Activated CD4-positive, alpha-beta T cell treated with anti-CD3 and anti-CD28 coated beads, Interleukin-2, Interleukin-6, amounts not matched to agents 100 ng/mL and 50 ng/mL, durations not matched to agents 16 hours and 8 hours (primary cell): ENCODE data around the gene SAMD14.
"Not testable (repeated sequence)": the region's sequence is repeated elsewhere in the genome, so short reads cannot be mapped to it uniquely, and the experiment has no call there.

Experiments
- DNase-seq: peaks from one replicate; pipeline ENCODE4 v3.0.0-alpha.2; 2020

The SAMD14 gene

GRCh38 chr17:50072130-50072529 lies 57.8 kb downstream of the SAMD14 start:
- no peak for DNase-seq

DNA sequence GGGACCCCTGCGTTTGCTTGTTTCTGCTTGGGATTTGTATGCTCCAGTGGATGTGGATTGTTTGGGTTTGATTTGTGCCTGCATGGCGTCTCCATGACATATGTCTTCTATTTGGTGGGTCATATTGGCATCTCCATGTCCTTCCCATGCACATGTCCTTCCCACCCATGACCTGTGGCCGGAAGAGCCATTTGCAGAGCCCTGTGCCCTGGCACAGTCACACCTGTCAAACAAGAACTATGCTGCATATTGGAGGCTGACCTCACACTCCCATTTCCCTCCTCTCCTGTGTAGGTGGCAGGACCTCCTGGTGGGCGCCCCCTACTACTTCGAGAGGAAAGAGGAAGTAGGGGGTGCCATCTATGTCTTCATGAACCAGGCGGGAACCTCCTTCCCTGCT lies 58.3 kb downstream of the SAMD14 start:
- no peak for DNase-seq

GRCh38 chr17:50070908-50071680 lies 58.9 kb downstream of the SAMD14 start:
- DNase-seq = no peak

GRCh38 chr17:50067996-50068395 lies 62.0 kb downstream of the SAMD14 start:
- no peak for DNase-seq

GRCh38 chr17:50066995-50067394 lies 63.0 kb downstream of the SAMD14 start:
- no peak for DNase-seq

DNA sequence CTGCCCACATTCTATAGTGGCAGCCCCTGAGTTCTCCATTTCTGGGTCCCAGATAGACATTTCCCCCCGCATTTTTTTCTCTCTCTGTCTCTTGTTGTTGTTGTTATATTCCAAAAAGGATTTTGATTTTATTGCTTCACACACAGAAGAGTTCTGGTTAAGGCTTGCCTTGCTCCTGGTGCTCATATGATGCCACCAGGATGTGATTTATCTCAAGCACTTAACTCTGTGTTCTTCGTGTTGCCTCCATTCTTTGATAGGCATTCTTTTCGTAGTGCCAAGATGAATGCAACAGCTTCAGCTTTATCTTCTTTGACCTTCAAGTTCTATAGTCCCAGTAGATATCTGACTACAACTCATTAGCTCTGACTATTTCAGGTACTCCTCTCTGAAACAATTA lies 64.9 kb downstream of the SAMD14 start:
- DNase-seq = no peak

DNA sequence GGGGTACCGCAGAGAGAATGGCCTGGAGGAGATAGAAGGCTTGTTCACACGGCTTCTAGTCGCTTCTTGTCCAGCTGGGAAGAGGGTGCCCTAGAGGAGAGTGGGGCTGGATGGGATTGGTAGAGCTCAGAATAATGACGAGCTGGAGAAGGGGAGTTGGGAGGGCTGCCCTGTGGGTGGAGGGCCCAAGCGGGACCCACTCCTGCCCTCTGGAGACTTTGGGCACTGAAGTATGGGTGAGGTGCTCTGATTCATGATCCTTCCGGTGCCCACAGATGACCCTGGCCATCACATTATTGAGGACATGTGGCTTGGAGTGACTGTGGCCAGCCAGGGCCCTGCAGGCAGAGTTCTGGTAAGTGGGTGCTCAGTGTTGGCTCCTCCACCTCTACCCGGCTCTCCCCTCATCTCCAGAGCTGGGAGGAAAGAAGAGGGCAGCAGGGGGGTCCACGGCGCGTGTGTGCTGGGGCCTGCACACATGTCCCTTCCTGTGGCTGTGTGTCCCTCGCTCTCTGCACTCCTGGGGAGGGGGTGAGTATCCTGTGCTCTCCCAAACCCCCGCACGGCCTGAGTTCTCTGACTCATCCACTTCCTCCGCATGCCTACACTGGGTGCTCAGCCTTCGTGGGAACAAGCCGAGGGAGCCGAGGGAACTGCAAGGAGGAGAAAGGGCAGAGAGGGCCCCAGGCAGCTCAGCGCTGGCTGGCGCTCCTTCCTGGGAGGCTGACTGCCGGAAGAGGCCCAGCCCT lies 65.5 kb downstream of the SAMD14 start:
- DNase-seq = no peak

- no peak for DNase-seq
These were observed 66.3 kb downstream of the SAMD14 start for GRCh38 chr17:50063561-50064252.

DNA sequence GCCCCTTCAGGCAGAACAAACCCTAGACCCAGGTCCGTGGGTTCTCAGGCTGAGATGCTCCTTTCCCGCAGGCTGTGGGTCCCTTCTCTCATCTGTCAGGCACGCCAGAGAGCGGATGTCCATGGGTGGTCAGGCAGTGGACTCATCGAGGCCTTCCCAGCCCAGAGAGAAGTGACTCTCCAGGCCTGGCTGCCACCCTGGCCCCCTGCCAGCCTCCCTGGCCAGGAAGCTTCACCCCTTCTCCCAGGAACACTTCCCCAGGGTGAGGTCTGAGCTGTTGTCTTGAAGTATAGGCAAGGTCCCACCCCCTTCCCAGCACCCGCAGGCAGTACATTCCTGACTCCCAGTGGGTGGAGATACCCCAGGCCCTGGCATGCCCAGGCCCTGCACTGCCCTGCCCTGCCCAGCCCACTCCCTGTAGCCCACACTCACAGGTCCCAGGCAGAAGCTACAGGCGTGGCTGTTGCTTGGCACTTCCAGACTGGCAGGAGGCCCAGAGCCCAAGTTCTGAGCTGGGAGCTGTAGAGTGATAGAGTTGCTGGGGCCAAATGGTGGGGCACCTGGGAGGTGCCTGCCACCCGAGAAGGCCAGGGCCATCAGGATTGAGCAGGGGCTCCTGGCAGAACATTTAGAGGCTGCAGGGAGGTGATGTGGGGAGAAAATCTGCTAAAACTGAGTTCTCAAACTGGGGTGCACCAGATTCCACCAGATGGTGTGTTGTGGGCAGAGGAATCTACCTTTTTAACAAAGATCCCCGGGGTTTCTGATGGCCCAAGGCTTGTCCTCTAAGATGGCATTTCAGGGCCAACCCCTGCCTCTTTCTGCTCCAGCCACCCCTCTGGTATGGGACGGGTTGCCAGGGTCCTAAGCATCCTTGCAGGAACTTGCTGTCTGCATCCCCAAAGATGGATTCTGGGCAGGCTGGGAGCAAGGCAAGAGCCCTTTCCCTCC lies 67.4 kb downstream of the SAMD14 start:
- DNase-seq = no peak

- DNase-seq = not testable (repeated sequence)
These were observed 68.3 kb downstream of the SAMD14 start for GRCh38 chr17:50061713-50062045.

GRCh38 chr17:50060951-50061712 lies 68.8 kb downstream of the SAMD14 start:
- no peak for DNase-seq
